ENCODE data around the gene SHC3.

Gene SHC3

DNA sequence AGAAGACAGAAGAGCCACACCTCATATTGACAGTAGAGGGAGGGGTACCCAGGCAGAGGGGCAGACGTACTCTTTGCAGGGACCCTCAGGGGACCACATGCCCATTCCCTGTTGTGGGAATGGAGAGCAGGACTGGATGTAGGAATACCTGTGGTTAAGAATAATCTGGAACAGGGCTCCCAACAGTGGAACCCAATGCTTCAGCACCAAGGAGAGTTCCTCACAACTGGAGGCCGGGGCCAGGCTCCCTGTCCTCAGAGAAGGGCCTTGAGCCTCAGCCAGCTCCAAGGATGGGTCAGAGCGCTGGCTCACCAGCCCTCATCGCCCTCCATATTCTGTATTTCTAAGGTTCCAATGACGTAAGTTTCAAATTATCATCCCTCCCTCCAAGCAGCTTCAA is 7.4 kb upstream of the SHC3 start:
- DNase-seq: no peak

GRCh38 chr9:89183146-89183545 is 4.5 kb upstream of the SHC3 start:
- DNase-seq: no peak

- DNase-seq: no peak
Observed at GRCh38 chr9:89182369-89182768, 3.8 kb upstream of the SHC3 start.

- no peak for DNase-seq
Observed at GRCh38 chr9:89179895-89180734, 1.5 kb upstream of the SHC3 start.

GRCh38 chr9:89179540-89179894 is 899 bp upstream of the SHC3 start:
- no peak for DNase-seq

GRCh38 chr9:89178830-89179539 is 367 bp upstream of the SHC3 start:
- DNase-seq: no peak

DNA sequence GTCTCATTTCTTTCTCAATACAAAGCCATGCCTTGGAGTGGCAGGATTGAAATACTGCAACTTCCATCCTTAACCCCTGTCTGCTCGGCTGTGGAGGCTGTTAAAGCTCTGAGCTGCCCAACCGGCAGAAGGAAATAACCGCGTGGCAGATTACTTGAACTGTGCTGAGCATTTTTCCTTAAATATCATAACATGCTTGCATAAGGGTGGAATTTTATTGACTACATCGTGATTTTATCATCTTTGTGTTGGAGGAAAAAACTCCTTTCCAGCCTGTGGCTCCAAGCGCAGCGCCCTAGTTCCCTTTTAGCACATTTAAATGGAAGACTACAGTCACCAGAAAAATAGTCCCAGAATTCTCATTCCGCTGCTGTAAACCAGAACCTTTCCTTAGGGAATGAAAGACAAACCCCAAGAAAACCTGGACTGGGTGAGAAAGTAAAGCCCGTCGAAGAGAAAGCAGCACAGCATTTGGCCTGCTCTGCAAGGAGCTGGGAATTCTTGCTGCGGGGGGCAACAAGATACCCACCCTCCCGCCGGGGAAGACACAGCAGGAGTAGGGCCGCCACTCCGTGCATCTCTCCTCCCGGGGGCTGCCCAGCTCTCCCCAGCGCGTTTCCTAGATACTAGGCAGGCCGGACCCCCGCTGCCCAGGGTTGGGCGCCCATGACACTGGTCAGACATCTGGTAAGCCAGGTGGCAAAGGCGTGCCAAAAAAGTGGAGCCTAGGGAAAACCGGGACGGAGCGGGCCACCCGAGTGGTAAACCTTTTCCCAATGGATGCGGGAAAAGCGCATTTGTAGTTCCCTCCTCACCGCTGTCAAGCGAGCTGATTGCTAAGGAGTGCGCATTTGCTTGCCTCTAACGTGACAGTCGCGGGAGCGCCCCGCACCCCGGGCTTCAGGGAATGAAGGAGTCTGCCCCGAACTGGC is 1.3 kb downstream of the SHC3 start:
- DNase-seq: no peak

GRCh38 chr9:89175828-89176261 is 2.8 kb downstream of the SHC3 start:
- no peak for DNase-seq

DNA sequence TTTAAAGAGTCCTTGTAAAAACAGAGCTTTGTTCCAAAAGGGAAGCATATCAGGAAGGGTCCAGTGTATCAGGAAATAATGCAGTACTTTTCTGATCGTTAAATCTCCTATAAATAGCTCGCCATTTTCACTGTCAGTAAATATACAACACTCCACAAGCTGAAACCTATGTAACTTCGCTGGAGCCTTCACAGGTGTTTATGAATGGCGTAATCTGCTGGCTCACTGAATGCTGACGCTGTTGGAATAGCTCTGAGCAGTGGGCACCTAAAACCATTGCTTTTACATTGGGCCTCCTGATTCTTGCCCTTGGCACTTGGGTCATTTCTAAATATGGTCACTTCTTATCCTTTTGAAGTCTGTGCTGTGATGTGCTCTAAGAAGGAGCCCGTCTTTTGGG is 4.3 kb downstream of the SHC3 start:
- DNase-seq: no peak

GRCh38 chr9:89173072-89173471 is 5.5 kb downstream of the SHC3 start:
- DNase-seq: no peak

DNA sequence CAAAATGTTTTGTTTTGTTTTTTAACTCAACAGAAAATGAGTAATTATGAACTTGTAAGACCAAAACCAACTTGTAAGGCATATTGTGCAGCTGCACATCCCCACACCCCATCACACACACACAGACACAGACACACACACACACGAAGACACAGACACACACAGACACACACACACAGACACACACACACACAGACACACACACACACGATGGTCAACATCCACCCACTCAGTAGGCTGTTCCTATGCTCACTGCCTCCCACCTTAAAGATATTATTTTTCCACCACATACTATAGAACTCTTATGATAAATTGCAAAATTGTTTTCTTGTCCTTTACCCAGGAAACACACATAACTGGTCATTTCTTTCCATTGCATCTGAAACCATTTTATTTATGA is 6.2 kb downstream of the SHC3 start:
- DNase-seq: no peak

DNA sequence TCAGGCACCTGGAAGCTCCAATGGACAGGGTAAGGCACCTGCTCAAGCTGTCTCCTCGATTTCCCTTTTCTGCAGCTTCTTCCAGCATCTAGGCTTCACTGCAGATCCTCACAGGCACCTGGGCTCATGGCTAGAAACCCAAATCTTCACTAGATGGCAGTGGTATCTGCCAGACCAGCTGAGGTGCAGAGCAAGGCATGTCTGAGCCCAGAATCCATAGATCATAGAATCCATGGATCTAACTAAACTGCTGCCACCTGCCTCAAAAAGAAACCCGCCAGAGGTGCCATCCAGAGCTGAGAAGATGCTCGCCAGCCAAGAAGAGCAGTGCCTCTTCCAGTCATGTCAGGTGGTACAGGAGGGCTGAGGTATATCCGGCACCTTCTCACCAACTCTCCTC is 6.9 kb downstream of the SHC3 start:
- DNase-seq: no peak

DNA sequence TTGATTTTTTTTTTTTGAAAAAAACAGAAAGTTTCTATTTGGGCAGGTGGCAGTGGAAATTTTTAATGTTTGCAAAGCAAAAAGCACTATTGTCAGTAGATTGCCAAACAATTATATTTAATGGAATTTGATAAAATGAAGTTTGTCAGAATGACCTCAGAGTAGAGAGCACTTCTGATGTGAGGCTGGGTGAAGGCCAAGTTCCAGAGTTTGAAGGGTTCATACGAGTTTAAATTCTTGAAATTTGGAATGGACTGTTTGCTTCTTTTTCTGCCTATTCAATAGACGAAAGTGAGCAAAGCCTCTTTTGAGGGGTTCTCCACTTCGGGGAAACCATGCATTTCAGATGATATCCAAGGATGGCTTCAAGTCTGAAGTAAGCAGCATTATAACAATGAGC is 7.4 kb downstream of the SHC3 start:
- DNase-seq: no peak

DNA sequence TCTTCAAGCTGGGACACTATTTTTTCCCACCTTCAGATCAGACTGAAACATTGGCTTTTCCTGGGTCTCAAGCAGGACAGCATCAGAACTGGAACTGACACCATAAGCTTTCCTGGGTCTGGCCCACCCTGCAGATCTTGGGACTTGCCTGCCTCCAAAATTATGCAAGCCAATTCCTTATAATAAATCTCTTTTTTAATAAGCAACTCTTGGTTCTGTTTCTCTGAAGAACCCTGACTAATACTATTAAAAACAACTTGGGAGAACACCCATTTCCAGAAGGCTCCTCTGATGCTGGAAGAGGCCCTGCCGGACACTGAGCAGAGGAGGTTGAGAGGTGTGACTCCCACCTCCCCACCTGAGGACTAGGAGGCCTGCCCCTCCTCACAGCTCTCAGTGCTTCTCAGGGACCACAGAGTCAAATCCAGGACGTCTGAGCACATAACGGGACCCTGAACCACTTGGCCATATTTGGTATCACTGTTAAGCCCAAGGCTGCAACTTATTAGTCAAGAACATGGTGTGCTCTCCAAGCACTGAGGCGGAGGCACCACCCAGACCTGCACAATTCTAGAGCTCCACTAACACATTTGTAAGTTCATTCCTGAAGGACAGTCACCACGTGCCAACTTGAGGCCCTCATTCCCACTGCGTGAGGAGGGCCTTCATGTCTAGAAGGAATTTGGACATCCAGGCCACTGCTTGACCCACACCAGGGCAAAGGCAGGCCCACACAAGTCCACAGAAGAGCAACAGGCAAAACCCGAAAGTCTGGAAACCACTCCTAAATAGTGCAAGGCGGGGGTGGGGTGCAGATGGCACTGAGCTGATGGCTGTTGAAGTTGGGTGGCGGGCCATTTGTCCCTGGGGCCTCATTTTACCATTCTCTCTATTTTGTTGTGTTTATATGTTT is 9.5 kb downstream of the SHC3 start:
- no peak for DNase-seq

DNA sequence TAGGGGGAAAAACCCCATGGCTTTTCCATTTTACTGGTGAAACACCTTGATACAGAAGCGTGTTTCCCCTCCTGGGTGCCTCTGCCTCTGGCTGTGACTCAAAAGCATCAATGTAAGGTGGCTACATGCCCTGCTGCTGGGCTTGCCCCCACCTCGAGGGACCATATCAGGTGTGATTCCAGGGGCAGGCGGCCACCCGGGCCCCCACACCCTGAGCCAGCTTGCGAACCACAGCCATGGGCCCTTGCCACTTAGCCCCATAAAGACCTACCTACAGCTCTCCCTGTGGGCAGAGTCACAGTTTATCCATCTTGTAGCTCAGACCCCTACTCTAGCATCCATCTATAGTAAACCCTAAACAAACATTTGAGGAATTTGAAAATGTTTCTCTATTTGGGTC is 10.8 kb downstream of the SHC3 start:
- no peak for DNase-seq

DNA sequence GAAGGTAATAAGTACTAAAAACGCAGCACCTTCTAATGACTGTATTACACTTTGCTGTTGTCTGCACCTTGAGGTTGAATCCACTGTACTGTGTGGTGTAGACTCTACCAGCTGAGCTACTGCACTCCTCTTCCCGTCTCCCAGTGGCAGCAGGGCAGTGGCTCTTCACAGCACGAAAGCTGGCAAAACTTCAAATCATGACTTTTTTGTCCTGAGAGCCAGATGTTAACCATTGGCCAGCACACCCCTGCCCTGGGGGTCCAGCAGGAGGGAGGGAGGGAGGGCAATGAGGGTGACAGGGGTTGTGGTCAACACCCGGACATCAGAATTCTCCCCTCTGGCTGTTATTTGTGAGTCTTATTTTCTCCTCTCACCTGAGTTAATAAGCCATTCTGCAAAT is 11.8 kb downstream of the SHC3 start:
- DNase-seq: no peak

- DNase-seq: no peak
Observed at GRCh38 chr9:89165880-89166279, 12.7 kb downstream of the SHC3 start.

GRCh38 chr9:89165341-89165740 is 13.3 kb downstream of the SHC3 start:
- DNase-seq: no peak

GRCh38 chr9:89161221-89161620 is 17.4 kb downstream of the SHC3 start:
- no peak for DNase-seq

- no peak for DNase-seq
Observed at GRCh38 chr9:89160806-89161205, 17.8 kb downstream of the SHC3 start.

GRCh38 chr9:89154651-89155336 is 23.8 kb downstream of the SHC3 start:
- DNase-seq: no peak

GRCh38 chr9:89154218-89154617 is 24.4 kb downstream of the SHC3 start:
- DNase-seq: no peak
